ENCODE measurements around the gene SMAD3. TPM values are rescaled to one million over a fixed set of nuclear protein-coding genes. Genes with fewer than 3 reads are reported as not detected.

SMAD3 gene
- total and polyA plus RNA-seq, 10 of the 15 experiments (the other 5 are each of a cell fraction or from before 2014, with no cell fraction given), result 5.6 to 43.2 (median 16.0) TPM

DNA sequence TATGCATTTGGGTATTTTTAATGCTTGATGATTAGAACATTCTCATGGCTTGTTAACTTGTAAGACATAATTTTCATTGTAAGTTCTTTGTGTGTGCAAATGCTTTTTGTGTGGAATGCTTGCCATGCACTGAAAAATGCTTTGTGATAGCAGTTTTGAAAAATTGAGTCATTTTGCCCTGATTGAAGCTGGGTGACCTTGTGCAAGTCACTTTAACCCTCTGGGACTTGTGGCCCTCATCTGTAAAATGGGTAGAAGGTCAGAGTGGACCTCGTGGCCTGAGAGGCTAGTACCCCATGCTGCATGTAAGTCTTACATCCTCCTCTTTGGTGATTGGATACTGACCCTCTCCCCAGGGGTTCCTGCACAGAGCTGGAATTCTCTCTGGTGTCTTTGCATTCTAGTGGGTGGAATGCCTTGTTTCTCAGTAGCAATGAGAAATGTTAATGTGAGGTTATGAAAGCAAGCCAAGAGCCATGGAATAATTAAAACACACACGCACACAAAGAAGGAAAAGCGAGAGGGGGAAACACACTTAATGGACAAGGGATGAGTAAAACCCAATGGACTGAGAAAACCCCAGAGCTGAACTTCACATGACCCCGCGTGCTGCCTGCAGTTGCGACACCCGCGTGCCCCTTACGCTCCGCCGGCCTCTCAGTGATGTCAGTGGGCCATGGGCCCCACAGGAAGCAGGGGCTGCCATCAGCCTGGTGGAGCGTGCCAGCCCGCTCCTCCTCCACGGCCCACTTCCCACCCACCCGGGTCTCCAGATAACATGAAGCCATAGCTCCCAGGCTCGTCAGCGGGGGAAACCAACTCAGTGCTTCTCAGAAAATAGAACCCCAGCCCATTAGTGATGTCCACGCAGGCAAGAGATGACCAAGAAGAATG, 44.0 kb downstream of the SMAD3 start (continued):
- no peak for TF ChIP-seq JUND (IDR thresholded peaks at IDR 0.05; ENCODE audit: low read depth, low read length)
- TF ChIP-seq, protein P1, sequence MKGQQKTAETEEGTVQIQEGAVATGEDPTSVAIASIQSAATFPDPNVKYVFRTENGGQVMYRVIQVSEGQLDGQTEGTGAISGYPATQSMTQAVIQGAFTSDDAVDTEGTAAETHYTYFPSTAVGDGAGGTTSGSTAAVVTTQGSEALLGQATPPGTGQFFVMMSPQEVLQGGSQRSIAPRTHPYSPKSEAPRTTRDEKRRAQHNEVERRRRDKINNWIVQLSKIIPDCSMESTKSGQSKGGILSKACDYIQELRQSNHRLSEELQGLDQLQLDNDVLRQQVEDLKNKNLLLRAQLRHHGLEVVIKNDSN (IDR thresholded peaks at IDR 0.05; ENCODE audit: borderline replicate concordance, extremely low read length, insufficient read depth, low read depth, low read length), result peak; percentile 25
- no peak for TF ChIP-seq EZH2 (IDR thresholded peaks at IDR 0.05; ENCODE audit: borderline replicate concordance, control insufficient read depth, low read depth, low read length)
- TF ChIP-seq HDGF (IDR thresholded peaks at IDR 0.05), result 0 out of 2 replicates have a peak, but pooled peaks have one; percentile 30
- TF ChIP-seq IRF4 (IDR thresholded peaks at IDR 0.05; ENCODE audit: low read depth, low read length), result peak; percentile 34; the same call in 1 of the 2 replicates
- TF ChIP-seq, protein P2, sequence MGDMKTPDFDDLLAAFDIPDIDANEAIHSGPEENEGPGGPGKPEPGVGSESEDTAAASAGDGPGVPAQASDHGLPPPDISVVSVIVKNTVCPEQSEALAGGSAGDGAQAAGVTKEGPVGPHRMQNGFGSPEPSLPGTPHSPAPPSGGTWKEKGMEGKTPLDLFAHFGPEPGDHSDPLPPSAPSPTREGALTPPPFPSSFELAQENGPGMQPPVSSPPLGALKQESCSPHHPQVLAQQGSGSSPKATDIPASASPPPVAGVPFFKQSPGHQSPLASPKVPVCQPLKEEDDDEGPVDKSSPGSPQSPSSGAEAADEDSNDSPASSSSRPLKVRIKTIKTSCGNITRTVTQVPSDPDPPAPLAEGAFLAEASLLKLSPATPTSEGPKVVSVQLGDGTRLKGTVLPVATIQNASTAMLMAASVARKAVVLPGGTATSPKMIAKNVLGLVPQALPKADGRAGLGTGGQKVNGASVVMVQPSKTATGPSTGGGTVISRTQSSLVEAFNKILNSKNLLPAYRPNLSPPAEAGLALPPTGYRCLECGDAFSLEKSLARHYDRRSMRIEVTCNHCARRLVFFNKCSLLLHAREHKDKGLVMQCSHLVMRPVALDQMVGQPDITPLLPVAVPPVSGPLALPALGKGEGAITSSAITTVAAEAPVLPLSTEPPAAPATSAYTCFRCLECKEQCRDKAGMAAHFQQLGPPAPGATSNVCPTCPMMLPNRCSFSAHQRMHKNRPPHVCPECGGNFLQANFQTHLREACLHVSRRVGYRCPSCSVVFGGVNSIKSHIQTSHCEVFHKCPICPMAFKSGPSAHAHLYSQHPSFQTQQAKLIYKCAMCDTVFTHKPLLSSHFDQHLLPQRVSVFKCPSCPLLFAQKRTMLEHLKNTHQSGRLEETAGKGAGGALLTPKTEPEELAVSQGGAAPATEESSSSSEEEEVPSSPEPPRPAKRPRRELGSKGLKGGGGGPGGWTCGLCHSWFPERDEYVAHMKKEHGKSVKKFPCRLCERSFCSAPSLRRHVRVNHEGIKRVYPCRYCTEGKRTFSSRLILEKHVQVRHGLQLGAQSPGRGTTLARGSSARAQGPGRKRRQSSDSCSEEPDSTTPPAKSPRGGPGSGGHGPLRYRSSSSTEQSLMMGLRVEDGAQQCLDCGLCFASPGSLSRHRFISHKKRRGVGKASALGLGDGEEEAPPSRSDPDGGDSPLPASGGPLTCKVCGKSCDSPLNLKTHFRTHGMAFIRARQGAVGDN (IDR thresholded peaks at IDR 0.05), result peak; percentile 95
- TF ChIP-seq CEBPB (IDR thresholded peaks at IDR 0.05; ENCODE audit: borderline replicate concordance in 1 of 2, low read depth in 2 of 2, low read length in 2 of 2), result peak in 1 of 2 experiments; percentile 83; a peak in 2 of 4 replicates
- peak; percentile 98 for TF ChIP-seq TCF3 (IDR thresholded peaks at IDR 0.05; ENCODE audit: borderline replicate concordance, insufficient read depth, low read depth, low read length)
- peak; percentile 80 for TF ChIP-seq TCF12 (IDR thresholded peaks at IDR 0.05; ENCODE audit: low read depth, low read length)
- TF ChIP-seq, protein P3, sequence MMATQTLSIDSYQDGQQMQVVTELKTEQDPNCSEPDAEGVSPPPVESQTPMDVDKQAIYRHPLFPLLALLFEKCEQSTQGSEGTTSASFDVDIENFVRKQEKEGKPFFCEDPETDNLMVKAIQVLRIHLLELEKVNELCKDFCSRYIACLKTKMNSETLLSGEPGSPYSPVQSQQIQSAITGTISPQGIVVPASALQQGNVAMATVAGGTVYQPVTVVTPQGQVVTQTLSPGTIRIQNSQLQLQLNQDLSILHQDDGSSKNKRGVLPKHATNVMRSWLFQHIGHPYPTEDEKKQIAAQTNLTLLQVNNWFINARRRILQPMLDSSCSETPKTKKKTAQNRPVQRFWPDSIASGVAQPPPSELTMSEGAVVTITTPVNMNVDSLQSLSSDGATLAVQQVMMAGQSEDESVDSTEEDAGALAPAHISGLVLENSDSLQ (IDR thresholded peaks at IDR 0.05), result no peak
- TF ChIP-seq CREM (IDR thresholded peaks at IDR 0.05; ENCODE audit: low read depth), result peak; percentile 95
- peak; percentile 76 for TF ChIP-seq RELA (IDR thresholded peaks at IDR 0.05; ENCODE audit: borderline replicate concordance, partially characterized antibody)
- peak; percentile 69; the same call in 1 of the 2 replicates for TF ChIP-seq ESRRA (IDR thresholded peaks at IDR 0.05; ENCODE audit: low read length)
- no peak for TF ChIP-seq NBN (IDR thresholded peaks at IDR 0.05)
- TF ChIP-seq KLF5 (IDR thresholded peaks at IDR 0.05; ENCODE audit: partially characterized antibody), result peak; percentile 61
- no peak for TF ChIP-seq SRF (IDR thresholded peaks at IDR 0.05; ENCODE audit: low read depth in 2 of 2, low read length in 2 of 2)
- TF ChIP-seq TBL1XR1 (IDR thresholded peaks at IDR 0.05; ENCODE audit: low read depth, low read length), result peak; percentile 74; the same call in 1 of the 2 replicates
- no peak for TF ChIP-seq STAT1 (conservative IDR thresholded peaks at IDR 0.05)
- TF ChIP-seq SPI1 (IDR thresholded peaks at IDR 0.05; ENCODE audit: borderline replicate concordance, insufficient read depth, low read depth, low read length), result no peak
- TF ChIP-seq ZNF217 (IDR thresholded peaks at IDR 0.05), result peak; percentile 55; the same call in 1 of the 2 replicates
- TF ChIP-seq POU2F2 (IDR thresholded peaks at IDR 0.05; ENCODE audit: borderline replicate concordance, low read depth, low read length), result peak; percentile 83; the same call in 1 of the 3 replicates
- TF ChIP-seq EP300 (IDR thresholded peaks at IDR 0.05; ENCODE audit: borderline replicate concordance in 1 of 2, control insufficient read depth in 1 of 2, low read depth in 2 of 2, low read length in 2 of 2), result peak; percentile 91 to 93; a peak in 3 of 4 replicates
- peak; percentile 52 for TF ChIP-seq POLR2A (IDR thresholded peaks at IDR 0.05; ENCODE audit: low read depth, low read length)
